H1 (cell line): ENCODE measurements around the gene LMAN1L. TPM values are rescaled to one million over a fixed set of nuclear protein-coding genes. Genes with fewer than 3 reads are reported as not detected.

Source experiments
- CTCF ChIA-PET: fragments of 300-600 bp; sonication (Branson Sonifier 250); formaldehyde crosslinking; loops from one replicate; lab custom pipeline; 2021; ENCODE audit not compliant: partially characterized antibody; lab: Charles Lee
- POLR2A ChIA-PET: fragments of 300-600 bp; sonication (Branson Sonifier 250); formaldehyde crosslinking; loops from one replicate; lab custom pipeline; 2021; ENCODE audit warnings: inconsistent platforms; ENCODE audit not compliant: partially characterized antibody; lab: Charles Lee
- DNase-seq, 2 experiments: peaks; one replicate each; pipeline versions ENCODE4 v3.0.0 to v3.0.0-alpha.2; 2010 to 2022; ENCODE audit warnings: low spot score in 2 of 2, low read depth in 1 of 2, mixed read lengths in 1 of 2
- FAIRE-seq: peaks from 2 replicates; lab custom pipeline; 2011; peaks lifted over from hg19 to GRCh38; lab: Jason Lieb, UNC
- H2AFZ ChIP-seq: 2 replicates; pipeline ENCODE4 v1.8.1; 2012; ENCODE audit warnings: low read length, inconsistent platforms
- H2AK5ac ChIP-seq: 2 replicates; pipeline ENCODE4 v1.6.1; 2013; ENCODE audit warnings: low read depth, low read length
- H2BK120ac ChIP-seq: replicated peaks from 2 replicates; pipeline ENCODE3; 2013; ENCODE audit warnings: low read depth, low read length, inconsistent platforms
- H2BK12ac ChIP-seq: 2 replicates; pipeline ENCODE4 v1.6.1; 2013; ENCODE audit warnings: low read depth, low read length
- H2BK15ac ChIP-seq: 2 replicates; pipeline ENCODE4 v1.6.1; 2013; ENCODE audit warnings: low read length
- H2BK20ac ChIP-seq: 2 replicates; pipeline ENCODE4 v1.6.1; 2013; ENCODE audit warnings: low read length
- H2BK5ac ChIP-seq: 2 replicates; pipeline ENCODE4 v1.6.1; 2013; ENCODE audit warnings: low read depth, low read length
- H3K14ac ChIP-seq: 2 replicates; pipeline ENCODE4 v1.6.1; 2013; ENCODE audit warnings: inconsistent platforms; ENCODE audit not compliant: insufficient read length
- H3K18ac ChIP-seq: 2 replicates; pipeline ENCODE4 v1.6.1; 2013; ENCODE audit warnings: low read length; ENCODE audit errors: extremely low read depth
- H3K23ac ChIP-seq: 2 replicates; pipeline ENCODE4 v1.6.1; 2013; ENCODE audit warnings: inconsistent platforms; ENCODE audit not compliant: insufficient read length
- H3K23me2 ChIP-seq: 2 replicates; pipeline ENCODE4 v1.6.1; 2013; ENCODE audit warnings: low read depth, low read length
- H3K27ac ChIP-seq: 2 replicates; pipeline ENCODE4 v1.6.1; 2011; ENCODE audit warnings: low read depth, low read length, inconsistent platforms
- H3K27me3 ChIP-seq, 4 experiments: replicated peaks in 1 of 4; 1 replicate in 1 of 4; 2 replicates in 3 of 4; pipeline versions ENCODE4 v1.6.1 to v1.8.1; 2011 to 2013; ENCODE audit warnings: low read length in 3 of 4, mild to moderate bottlenecking in 3 of 4, inconsistent platforms in 2 of 4, mixed read lengths in 2 of 4, moderate library complexity in 1 of 4; ENCODE audit not compliant: control insufficient read depth in 3 of 4, insufficient read depth in 3 of 4; ENCODE audit errors: extremely low read depth in 1 of 4
- H3K36me3 ChIP-seq, 4 experiments: 2 replicates each; pipeline versions ENCODE4 v1.6.1 to v1.8.1; 2011 to 2013; ENCODE audit warnings: mild to moderate bottlenecking in 4 of 4, low read length in 3 of 4, moderate library complexity in 2 of 4, control low read depth in 1 of 4, inconsistent platforms in 1 of 4; ENCODE audit not compliant: insufficient read depth in 4 of 4, control insufficient read depth in 2 of 4
- H3K4ac ChIP-seq: replicated peaks from 2 replicates; pipeline ENCODE3; 2013; ENCODE audit warnings: low read length, low read depth, mixed read lengths, inconsistent platforms; ENCODE audit not compliant: insufficient read length
- H3K4me1 ChIP-seq, 4 experiments: replicated peaks in 1 of 4; 1 replicate in 1 of 4; 2 replicates in 3 of 4; pipeline versions ENCODE4 v1.6.1 to v1.8.1; 2011 to 2013; ENCODE audit warnings: low read length in 3 of 4, inconsistent platforms in 2 of 4, mixed read lengths in 1 of 4; ENCODE audit not compliant: insufficient read depth in 4 of 4, control insufficient read depth in 3 of 4
- H3K4me2 ChIP-seq, 2 experiments: 2 replicates each; pipeline versions ENCODE4 v1.6.1 to v1.8.1; 2011 to 2013; ENCODE audit warnings: low read depth in 2 of 2, low read length in 2 of 2, control low read depth in 1 of 2, inconsistent platforms in 1 of 2, mild to moderate bottlenecking in 1 of 2; ENCODE audit not compliant: insufficient read depth in 1 of 2
- H3K4me3 ChIP-seq, 4 experiments: fragments of 200-600, 300-600 bp in 1 of 4; sonication (generic), shearing (Covaris generic), sonication (Bioruptor Twin) in 1 of 4; 2 replicates each; pipeline versions ENCODE4 v1.5.1 to v1.8.1; 2011 to 2016; ENCODE audit warnings: low read length in 4 of 4, low read depth in 3 of 4, control low read depth in 2 of 4, inconsistent platforms in 2 of 4, mild to moderate bottlenecking in 2 of 4, mixed read lengths in 1 of 4, moderate library complexity in 1 of 4; ENCODE audit not compliant: insufficient read depth in 2 of 4; ENCODE audit errors: extremely low read depth in 1 of 4
- H3K56ac ChIP-seq: replicated peaks from 2 replicates; pipeline ENCODE3; 2013; ENCODE audit warnings: low read depth, mild to moderate bottlenecking, mixed read lengths, low read length, inconsistent platforms; ENCODE audit not compliant: insufficient read length
- H3K79me1 ChIP-seq: 2 replicates; pipeline ENCODE4 v1.6.1; 2013; ENCODE audit warnings: low read depth, low read length, control low read depth
- H3K79me2 ChIP-seq, 2 experiments: 2 replicates each; pipeline versions ENCODE4 v1.6.1 to v1.8.1; 2012 to 2013; ENCODE audit warnings: low read length in 2 of 2, mild to moderate bottlenecking in 2 of 2, inconsistent platforms in 1 of 2; ENCODE audit not compliant: insufficient read depth in 2 of 2, control insufficient read depth in 1 of 2
- H3K9ac ChIP-seq, 4 experiments: replicated peaks in 1 of 4; 1 replicate in 1 of 4; 2 replicates in 3 of 4; pipeline versions ENCODE4 v1.6.1 to v1.8.1; 2011 to 2013; ENCODE audit warnings: low read depth in 3 of 4, low read length in 3 of 4, control low read depth in 2 of 4, mild to moderate bottlenecking in 2 of 4, moderate library complexity in 2 of 4, inconsistent platforms in 1 of 4; ENCODE audit errors: extremely low read depth in 1 of 4
- H3K9me3 ChIP-seq, 2 experiments: 2 replicates each; pipeline versions ENCODE4 v1.6.1 to v1.8.1; 2012 to 2013; ENCODE audit warnings: mild to moderate bottlenecking in 2 of 2, moderate library complexity in 2 of 2, control low read depth in 1 of 2, inconsistent platforms in 1 of 2, low read depth in 1 of 2, low read length in 1 of 2, mixed read lengths in 1 of 2; ENCODE audit not compliant: insufficient read depth in 2 of 2
- H4K20me1 ChIP-seq, 2 experiments: replicated peaks in 1 of 2; 2 replicates each; pipeline versions ENCODE3 to v1.8.1; 2011 to 2013; ENCODE audit warnings: inconsistent platforms in 2 of 2, low read length in 2 of 2, mild to moderate bottlenecking in 1 of 2; ENCODE audit not compliant: insufficient read depth in 2 of 2, control insufficient read depth in 1 of 2
- H4K5ac ChIP-seq: 2 replicates; pipeline ENCODE4 v1.6.1; 2013; ENCODE audit warnings: low read length, low read depth, mixed read lengths, inconsistent platforms; ENCODE audit not compliant: insufficient read length
- H4K8ac ChIP-seq: 2 replicates; pipeline ENCODE4 v1.8.0; 2013; ENCODE audit warnings: mild to moderate bottlenecking, moderate library complexity, low read length, inconsistent platforms; ENCODE audit not compliant: insufficient read depth; ENCODE audit errors: extremely low read depth
- H4K91ac ChIP-seq: replicated peaks from 2 replicates; pipeline ENCODE3; 2013; ENCODE audit warnings: low read length, mixed read lengths, inconsistent platforms; ENCODE audit not compliant: insufficient read length
- CHD1 ChIP-seq: IDR thresholded peaks from 2 replicates; pipeline ENCODE4 v1.6.1; 2012; ENCODE audit warnings: low read depth, low read length, improper control_type of control experiment
- CTBP2 ChIP-seq: IDR thresholded peaks from 2 replicates; pipeline ENCODE4 v1.7.0; 2011; ENCODE audit warnings: borderline replicate concordance, mild to moderate bottlenecking, moderate library complexity, mixed read lengths, low read length; ENCODE audit not compliant: insufficient read depth, insufficient read length
- EGR1 ChIP-seq: IDR thresholded peaks from 2 replicates; pipeline ENCODE4 v1.6.1; 2011; ENCODE audit warnings: low read depth, low read length, borderline replicate concordance
- SP1 ChIP-seq: IDR thresholded peaks from 2 replicates; pipeline ENCODE4 v1.6.1; 2011; ENCODE audit warnings: low read depth, low read length
- WGBS, 2 experiments: shearing (Covaris generic) in 1 of 2; methylation state at CpG; one replicate each; pipeline versions ENCODE4 v1.1.6 to v1.1.7; 2013 to 2015; ENCODE audit warnings: low lambda C conversion rate in 2 of 2, mixed read lengths in 2 of 2, inconsistent platforms in 1 of 2, low coverage in 1 of 2, missing lambda C conversion rate in 1 of 2; ENCODE audit not compliant: insufficient replicate concordance in 2 of 2, insufficient coverage in 1 of 2, insufficient read length in 1 of 2; ENCODE audit errors: extremely low coverage in 1 of 2, missing lambda C conversion rate in 1 of 2; 5-methylcytosine and 5-hydroxymethylcytosine counted together
- polyA plus RNA-seq, 7 experiments: library from polyadenylated mRNA; depleted of rRNA in 3 of 7; stranded (reverse) in 5 of 7; unstranded in 2 of 7; fragments of >200 nt in 5 of 7; fragments of 200-250 nt in 2 of 7; gene quantifications; 1 replicate in 5 of 7; 2 replicates in 1 of 7; 4 replicates in 1 of 7; pipeline versions ENCODE4 v1.2.1 to v1.2.3, GENCODE V29; 2011 to 2013; ENCODE audit warnings: missing spikeins in 2 of 7, mixed read lengths in 2 of 7
- total RNA-seq: library from RNA; stranded (reverse); fragmentation: NEBNext Ultra II Directional; extraction: Animal tissue kit (Norgen Biotek cat#: 25700); gene quantifications from 2 replicates; pipeline ENCODE4 v1.2.1, GENCODE V29; 2021

The LMAN1L gene
- total and polyA plus RNA-seq, 2 of the 8 experiments (the other 6 are each of a cell fraction or from before 2014, with no cell fraction given), result not detected

- no peak overlapping the region for H3K18ac ChIP-seq
- H4K91ac ChIP-seq, result no peak overlapping the region
- H2BK120ac ChIP-seq, result no peak overlapping the region
- H3K79me1 ChIP-seq, result no peaks in the 10 kb centered on the region
- H3K4me3 ChIP-seq, result no peak overlapping the region
- H3K23ac ChIP-seq, result no peak overlapping the region
- no peak overlapping the region for H3K9ac ChIP-seq
- H2BK5ac ChIP-seq, result no peak overlapping the region
- WGBS, 2 experiments, result 89% methylated on average over 5 of the region's 5 CpGs; no CpG with 5 or more reads in 1 of the 2 experiments
- no peak overlapping the region for H4K5ac ChIP-seq
- H3K27ac ChIP-seq, result no peak overlapping the region
- no peak for TF ChIP-seq SP1
- TF ChIP-seq CHD1, result no peak
- TF ChIP-seq EGR1, result no peak
- no peak for TF ChIP-seq CTBP2
- no peak overlapping the region for H2AK5ac ChIP-seq
- ChIA-PET POLR2A (interaction anchor here (0.9 to 4.6 kb wide), 3 partner anchors 9 to 15 kb away, joined by 4 to 23 read pairs (median 5); partner anchors contain the start of gene ULK3), CTCF (interaction anchor here (0.6 to 15.7 kb wide), 12 partner anchors 8 to 681 kb away, joined by 3 to 135 read pairs (median 6); partner anchors contain the start of gene ULK3)
- no peak overlapping the region for H3K4ac ChIP-seq
- H3K9me3 ChIP-seq, result no peaks in the 10 kb centered on the region
- H4K8ac ChIP-seq, result no peak overlapping the region
- FAIRE-seq (no peak), DNase-seq (no peak)
- peaks cover 4 to 24% (median 16%) of the 10 kb centered on the region in 4 experiments for H3K27me3 ChIP-seq
- H2AFZ ChIP-seq, result no peak overlapping the region
- H2BK20ac ChIP-seq, result no peak overlapping the region
- no peaks in the 10 kb centered on the region for H3K79me2 ChIP-seq
- 0 out of 2 replicates have a peak, but pooled peaks cover 3% of the 10 kb centered on the region for H3K23me2 ChIP-seq
- H3K4me2 ChIP-seq, result no peak overlapping the region
- peaks cover 0 to 2% of the 10 kb centered on the region in 2 experiments for H4K20me1 ChIP-seq
- H3K56ac ChIP-seq, result no peak overlapping the region
- H2BK12ac ChIP-seq, result no peak overlapping the region
- H2BK15ac ChIP-seq, result no peak overlapping the region
- H3K14ac ChIP-seq, result no peak overlapping the region
- no peaks in the 10 kb centered on the region for H3K36me3 ChIP-seq
- H3K4me1 ChIP-seq, result peaks cover 0 to 11% (median 6%) of the 10 kb centered on the region in 4 experiments; a peak in 5 of 7 replicates
These were observed 18.2 kb downstream of the LMAN1L start for GRCh38 chr15:74830868-74831267.
